Non-pigmented ciliary epithelial cell (primary cell): ENCODE results near the gene RGS12.

ENCODE experiments used
- DNase-seq: peaks from one replicate; pipeline ENCODE4 v3.0.0-alpha.2; 2010; ENCODE audit warnings: low read depth

The RGS12 gene

GRCh38 chr4:3334316-3334715 is 41.5 kb downstream of the RGS12 start:
- no peak for DNase-seq

- DNase-seq: no peak
These were observed 42.6 kb downstream of the RGS12 start for GRCh38 chr4:3335385-3335784.

GRCh38 chr4:3335982-3336381 is 43.2 kb downstream of the RGS12 start:
- no peak for DNase-seq

GRCh38 chr4:3336382-3337356 is 43.8 kb downstream of the RGS12 start:
- no peak for DNase-seq

GRCh38 chr4:3337357-3337732 is 44.5 kb downstream of the RGS12 start:
- no peak for DNase-seq

- no peak for DNase-seq
These were observed 45.0 kb downstream of the RGS12 start for GRCh38 chr4:3337811-3338210.

- no peak for DNase-seq
These were observed 45.6 kb downstream of the RGS12 start for GRCh38 chr4:3338321-3338838.

GRCh38 chr4:3338976-3339531 is 46.2 kb downstream of the RGS12 start:
- DNase-seq: no peak

GRCh38 chr4:3339577-3339976 is 46.8 kb downstream of the RGS12 start:
- no peak for DNase-seq

GRCh38 chr4:3340038-3340699 is 47.3 kb downstream of the RGS12 start:
- DNase-seq: no peak

- no peak for DNase-seq
These were observed 47.9 kb downstream of the RGS12 start for GRCh38 chr4:3340700-3341083.

- no peak for DNase-seq
These were observed 48.9 kb downstream of the RGS12 start for GRCh38 chr4:3341760-3342159.

GRCh38 chr4:3342182-3342854 is 49.5 kb downstream of the RGS12 start:
- peak; percentile 40 for DNase-seq
